ENCODE data around the gene MT1H.

DNA sequence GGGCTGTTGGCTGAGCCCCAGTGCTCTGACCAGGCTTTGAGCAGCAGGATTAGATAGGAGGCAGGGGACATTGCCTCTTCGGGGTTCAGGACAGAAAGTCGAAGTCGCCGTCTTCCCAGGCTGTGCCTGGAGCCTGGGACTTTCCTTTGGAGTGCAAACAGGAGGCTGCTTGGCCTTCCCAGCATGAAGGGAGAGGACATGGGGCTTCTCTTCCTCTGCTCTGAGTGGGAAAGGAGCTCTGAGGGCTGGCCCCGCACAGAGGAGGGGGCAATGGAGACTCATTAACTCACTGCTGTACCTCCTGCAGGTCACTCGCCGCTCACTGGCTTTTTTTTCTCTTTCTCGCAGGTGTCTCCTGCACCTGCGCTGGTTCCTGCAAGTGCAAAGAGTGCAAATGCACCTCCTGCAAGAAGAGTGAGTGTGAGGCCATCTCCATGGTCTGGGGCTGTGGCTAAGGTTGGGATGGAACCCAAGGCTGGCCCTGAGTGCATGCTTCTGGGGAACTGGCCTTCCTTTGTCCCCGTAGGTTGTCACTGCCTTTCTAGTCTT is 11.2 kb upstream of the MT1H start:
- no peak for TF ChIP-seq POLR2A (IDR thresholded peaks at IDR 0.05)
- TF ChIP-seq, protein P1, sequence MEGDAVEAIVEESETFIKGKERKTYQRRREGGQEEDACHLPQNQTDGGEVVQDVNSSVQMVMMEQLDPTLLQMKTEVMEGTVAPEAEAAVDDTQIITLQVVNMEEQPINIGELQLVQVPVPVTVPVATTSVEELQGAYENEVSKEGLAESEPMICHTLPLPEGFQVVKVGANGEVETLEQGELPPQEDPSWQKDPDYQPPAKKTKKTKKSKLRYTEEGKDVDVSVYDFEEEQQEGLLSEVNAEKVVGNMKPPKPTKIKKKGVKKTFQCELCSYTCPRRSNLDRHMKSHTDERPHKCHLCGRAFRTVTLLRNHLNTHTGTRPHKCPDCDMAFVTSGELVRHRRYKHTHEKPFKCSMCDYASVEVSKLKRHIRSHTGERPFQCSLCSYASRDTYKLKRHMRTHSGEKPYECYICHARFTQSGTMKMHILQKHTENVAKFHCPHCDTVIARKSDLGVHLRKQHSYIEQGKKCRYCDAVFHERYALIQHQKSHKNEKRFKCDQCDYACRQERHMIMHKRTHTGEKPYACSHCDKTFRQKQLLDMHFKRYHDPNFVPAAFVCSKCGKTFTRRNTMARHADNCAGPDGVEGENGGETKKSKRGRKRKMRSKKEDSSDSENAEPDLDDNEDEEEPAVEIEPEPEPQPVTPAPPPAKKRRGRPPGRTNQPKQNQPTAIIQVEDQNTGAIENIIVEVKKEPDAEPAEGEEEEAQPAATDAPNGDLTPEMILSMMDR (IDR thresholded peaks at IDR 0.05) = no peak
- TF ChIP-seq POLR2AphosphoS5 (IDR thresholded peaks at IDR 0.05) = no peak

All from suprapubic skin (tissue), 4 donors.